Kidney (tissue), 14 donors: Measurements from ENCODE around the gene KSR1. TPM values are rescaled to one million over a fixed set of nuclear protein-coding genes. Genes with fewer than 3 reads are reported as not detected.

Experiments
- DNase-seq, 5 donors: peaks; one replicate each; pipeline ENCODE4 v3.0.0-alpha.2; 2013 to 2020
- FAIRE-seq: peaks from 2 replicates; lab custom pipeline; 2012; peaks lifted over from hg19 to GRCh38; lab: Jason Lieb, UNC
- H3K27ac ChIP-seq, 2 donors: one replicate each; pipeline ENCODE4 v1.7.0; 2013; ENCODE audit warnings: low read depth in 2 of 2, low read length in 2 of 2, inconsistent platforms in 1 of 2
- H3K27me3 ChIP-seq: one replicate; pipeline ENCODE4 v1.7.1; 2013; ENCODE audit warnings: low read length, inconsistent platforms; ENCODE audit not compliant: control insufficient read depth, insufficient read depth
- H3K36me3 ChIP-seq, 3 donors: one replicate each; pipeline versions ENCODE4 v1.7.0 to v1.7.1; 2013; ENCODE audit warnings: low read length in 3 of 3, control low read depth in 1 of 3, inconsistent platforms in 1 of 3; ENCODE audit not compliant: insufficient read depth in 3 of 3, control insufficient read depth in 2 of 3
- H3K4me1 ChIP-seq, 3 donors: one replicate each; pipeline versions ENCODE4 v1.7.0 to v1.7.1; 2013; ENCODE audit warnings: low read length in 3 of 3, inconsistent platforms in 1 of 3, low read depth in 1 of 3; ENCODE audit not compliant: control insufficient read depth in 2 of 3, insufficient read depth in 2 of 3
- H3K4me3 ChIP-seq, 3 donors: one replicate each; pipeline versions ENCODE4 v1.7.0 to v1.8.1; 2013; ENCODE audit warnings: low read length in 3 of 3, control low read depth in 1 of 3, inconsistent platforms in 1 of 3
- H3K9ac ChIP-seq, 3 donors: one replicate each; pipeline versions ENCODE4 v1.7.0 to v1.7.1; 2013; ENCODE audit warnings: low read length in 3 of 3, control low read depth in 1 of 3, inconsistent platforms in 1 of 3
- H3K9me3 ChIP-seq, 3 donors: one replicate each; pipeline versions ENCODE4 v1.7.0 to v1.7.1; 2013; ENCODE audit warnings: low read length in 3 of 3, control low read depth in 1 of 3, inconsistent platforms in 1 of 3; ENCODE audit not compliant: control insufficient read depth in 2 of 3, insufficient read depth in 1 of 3
- CTCF ChIP-seq: IDR thresholded peaks from 3 replicates; pipeline ENCODE4 v1.5.1; 2012; ENCODE audit warnings: mild to moderate bottlenecking, moderate library complexity, borderline replicate concordance; ENCODE audit not compliant: insufficient read depth; ENCODE audit errors: extremely low read depth
- intact Hi-C: fragments of 100-400 bp; cut with DNase I; formaldehyde crosslinking; loops from one replicate; pipeline ENCODE4 v1.11.1; 2022
- polyA plus RNA-seq: library from polyadenylated mRNA; stranded (reverse); fragments of 350-450 nt; fragmentation: Illumina TruSeq; extraction: RNeasy Lipid Tissue Mini Kit (QIAGEN cat#74804); gene quantifications from one replicate; pipeline ENCODE4 v1.2.3, GENCODE V29; 2014; ENCODE audit warnings: low read depth, low replicate concordance; ENCODE audit not compliant: insufficient read depth
- total RNA-seq: library from RNA; stranded (reverse); fragmentation: NEBNext Ultra II Directional; extraction: Animal tissue kit (Norgen Biotek cat#: 25700); gene quantifications from one replicate; pipeline ENCODE4 v1.2.1, GENCODE V29; 2021
- donor health status: control.
- donor health status: control.
- donor health status: control.
- donor health status: control.
- donor health status: control.
- donor health status: DM: yes; HTN: yes; CAD: no.
- donor health status: Normal renal cell carcinoma (clear cell type).

KSR1 gene
- total and polyA plus RNA-seq, 2 donors from 2014 or later = 11.7 to 97.3 TPM

GRCh38 chr17:27525836-27526603 is 69.8 kb downstream of the KSR1 start:
- Histone ChIP-seq H3K4me1 (peaks cover 2 to 18% (median 10%) of the 10 kb centered on the region in 3 donors), H3K9ac (no peak overlapping the region), H3K9me3 (no peaks in the 10 kb centered on the region), H3K36me3 (no peaks in the 10 kb centered on the region), H3K4me3 (no peak overlapping the region), H3K27ac (no peak overlapping the region), H3K27me3 (no peaks in the 10 kb centered on the region)
- no peak for TF ChIP-seq CTCF
- DNase-seq = no peak
- intact Hi-C loops = no loop called here
- FAIRE-seq = no peak

GRCh38 chr17:27526604-27527002 is 70.4 kb downstream of the KSR1 start:
- no peak for FAIRE-seq

GRCh38 chr17:27529230-27529796 is 73.1 kb downstream of the KSR1 start:
- H3K9me3 ChIP-seq = no peaks in the 10 kb centered on the region
- TF ChIP-seq CTCF = peak; percentile 5
- H3K4me1 ChIP-seq = peaks cover 2 to 22% (median 9%) of the 10 kb centered on the region in 3 donors
- DNase-seq (peak in 2 of 5 donors; percentile 25 to 58), FAIRE-seq (no peak)
- no peaks in the 10 kb centered on the region for H3K36me3 ChIP-seq
- no peak overlapping the region for H3K4me3 ChIP-seq
- H3K9ac ChIP-seq = peak overlapping the region in 1 of 3 donors; percentile 10
- intact Hi-C loops = no loop called here
- H3K27me3 ChIP-seq = no peaks in the 10 kb centered on the region
- H3K27ac ChIP-seq = no peak overlapping the region

More at GRCh38 chr17:27526604-27527002, 70.4 kb downstream of the KSR1 start:
- Histone ChIP-seq H3K27me3 (no peaks in the 10 kb centered on the region), H3K9ac (no peak overlapping the region), H3K27ac (no peak overlapping the region), H3K4me1 (peaks cover 2 to 16% (median 12%) of the 10 kb centered on the region in 3 donors), H3K9me3 (no peaks in the 10 kb centered on the region), H3K4me3 (peak overlapping the region in 2 of 3 donors; percentile 11 to 17), H3K36me3 (no peaks in the 10 kb centered on the region)
- intact Hi-C loops = no loop called here
- DNase-seq = peak in 4 of 5 donors; percentile 53 to 78 (median 62)
- no peak for TF ChIP-seq CTCF
